HG03135 (cell line): ENCODE data around the gene TRAPPC8.
"Not testable (repeated sequence)": the region's sequence is repeated elsewhere in the genome, so short reads cannot be mapped to it uniquely, and the experiment has no call there.

Source experiments
- ATAC-seq: cut with Tn5 transposase; IDR thresholded peaks from one replicate; pipeline ENCODE4 v1.9.1; 2021; ENCODE audit warnings: mild to moderate bottlenecking, moderate library complexity; ENCODE audit not compliant: unreplicated experiment

Gene TRAPPC8

DNA sequence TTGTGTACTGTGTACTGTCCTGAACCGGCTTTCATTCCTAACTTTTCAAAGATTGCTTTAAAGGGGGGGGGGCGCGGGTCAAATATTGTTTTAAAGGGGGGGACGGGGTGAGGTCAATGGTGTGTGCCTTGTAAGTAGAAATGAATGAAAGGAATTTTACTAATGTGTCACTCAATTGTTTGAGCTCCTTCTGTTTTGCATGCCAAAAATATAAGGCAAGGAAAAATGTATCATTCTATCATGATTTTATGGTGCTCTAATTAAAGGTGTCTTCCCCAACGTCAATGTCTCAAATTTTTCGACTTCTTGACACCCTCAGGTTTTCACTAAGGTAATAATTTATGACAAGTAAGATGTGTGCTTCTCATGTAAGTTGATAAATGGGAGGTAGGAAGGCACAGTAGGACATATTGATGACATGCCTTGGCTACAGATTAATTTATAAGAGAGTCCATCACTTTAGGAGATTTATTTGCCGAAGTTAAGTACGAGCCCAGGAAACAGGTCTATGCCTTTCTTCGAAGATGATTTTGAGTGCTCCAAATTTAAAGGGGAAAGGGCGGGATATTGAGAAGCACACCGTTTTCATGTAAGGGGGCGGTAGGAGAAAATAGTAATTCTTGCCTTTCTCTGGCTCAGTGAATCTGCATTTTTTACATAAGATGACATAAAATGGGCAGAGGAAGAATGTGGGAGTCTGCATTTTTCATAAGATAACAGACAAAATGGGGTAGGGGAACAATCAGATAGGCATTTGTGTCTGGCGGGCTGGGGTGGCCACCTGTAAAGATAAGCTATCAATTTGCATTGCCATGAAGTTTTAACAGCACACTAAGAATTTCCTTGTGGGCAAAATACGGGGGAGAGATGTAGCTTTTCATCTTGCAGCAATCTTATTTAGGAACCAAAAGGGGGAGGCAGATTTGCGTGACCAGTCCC lies 1.2 kb upstream of the TRAPPC8 start:
- no peak for ATAC-seq

DNA sequence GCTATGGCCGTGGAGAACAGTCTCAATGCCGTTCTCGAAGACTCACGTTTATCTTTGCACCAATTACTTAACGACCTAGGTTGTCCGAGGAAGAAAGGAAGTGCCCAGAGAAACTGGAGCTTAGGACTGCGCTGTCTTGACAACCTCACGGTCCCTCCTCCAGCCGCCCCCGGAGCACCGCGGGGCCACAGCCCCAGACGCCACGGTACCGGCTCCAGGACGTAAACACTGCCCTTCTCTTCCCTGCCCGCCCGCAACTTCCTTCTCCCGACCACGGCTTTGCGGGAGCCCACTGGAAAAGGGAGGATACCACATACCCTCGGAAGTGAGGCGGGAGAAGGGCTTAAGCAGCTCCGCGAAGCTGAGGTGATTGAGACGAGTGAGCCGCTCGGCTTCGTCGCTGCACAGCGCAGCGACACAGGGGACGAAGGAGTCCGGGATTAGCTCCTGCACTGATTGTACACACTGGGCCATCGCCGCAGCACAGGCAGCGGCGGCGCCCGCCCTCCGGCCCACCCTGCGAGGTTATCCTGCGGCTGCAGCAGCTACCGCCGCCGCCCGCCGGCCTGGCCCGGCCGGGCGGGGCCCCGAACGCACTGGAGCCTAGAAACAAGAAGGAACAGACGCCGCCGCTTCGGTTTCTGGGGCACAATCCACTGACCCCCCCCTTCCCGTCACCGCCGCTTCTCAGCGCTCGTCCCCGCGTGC lies 483 bp downstream of the TRAPPC8 start:
- ATAC-seq: peak; percentile 42

DNA sequence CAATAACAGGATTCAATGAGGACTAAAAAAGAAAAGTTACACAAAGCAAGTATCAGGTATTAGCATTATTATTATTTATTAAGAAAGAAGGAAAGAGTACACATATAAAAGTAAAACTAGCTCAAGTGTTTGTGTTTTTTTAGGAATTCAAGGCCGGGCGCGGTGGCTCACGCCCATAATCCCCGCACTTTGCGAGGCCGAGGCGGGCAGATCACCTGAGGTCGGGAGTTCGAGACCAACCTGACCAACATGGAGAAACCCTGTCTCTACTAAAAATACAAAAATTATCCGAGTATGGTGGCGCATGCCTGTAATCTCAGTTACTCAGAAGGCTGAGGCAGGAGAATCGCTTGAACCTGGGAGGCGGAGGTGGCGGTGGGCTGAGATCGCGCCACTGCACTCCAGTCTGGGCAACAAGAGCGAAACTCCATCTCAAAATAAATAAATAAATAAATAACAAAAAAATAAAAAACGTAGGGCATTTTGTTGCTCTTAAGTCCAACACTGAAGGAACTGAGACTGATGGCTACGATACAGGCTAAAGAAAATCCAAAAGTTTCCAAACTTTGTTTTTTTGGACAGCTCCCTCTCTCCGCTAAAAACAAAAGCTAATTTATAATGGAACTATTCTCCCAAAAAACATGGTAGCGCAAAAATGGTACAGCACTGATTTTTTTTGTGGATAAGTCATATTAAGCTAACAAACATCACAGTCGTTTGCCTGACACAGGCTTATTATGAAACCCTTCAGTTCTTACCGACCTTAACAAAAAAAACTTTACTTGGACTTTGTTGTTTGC lies 1.7 kb downstream of the TRAPPC8 start:
- ATAC-seq: no peak

DNA sequence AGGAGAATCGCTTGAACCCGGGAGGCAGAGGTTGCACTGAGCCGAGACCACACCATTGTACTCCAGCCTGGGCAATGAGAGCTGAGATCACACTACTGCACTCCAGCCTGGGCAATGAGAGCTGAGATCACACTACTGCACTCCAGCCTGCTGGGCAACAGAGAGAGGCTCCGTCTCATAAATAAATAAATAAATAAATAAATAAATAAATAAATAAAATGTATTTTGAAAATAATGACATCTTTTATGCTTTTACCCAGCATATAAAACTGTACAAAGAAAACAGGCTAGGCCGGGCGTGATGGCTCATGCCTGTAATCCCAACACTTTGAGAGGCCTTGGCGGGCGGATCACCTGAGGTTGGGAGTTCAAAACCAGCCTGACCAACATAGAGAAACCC lies 8.2 kb downstream of the TRAPPC8 start:
- not testable (repeated sequence) for ATAC-seq

DNA sequence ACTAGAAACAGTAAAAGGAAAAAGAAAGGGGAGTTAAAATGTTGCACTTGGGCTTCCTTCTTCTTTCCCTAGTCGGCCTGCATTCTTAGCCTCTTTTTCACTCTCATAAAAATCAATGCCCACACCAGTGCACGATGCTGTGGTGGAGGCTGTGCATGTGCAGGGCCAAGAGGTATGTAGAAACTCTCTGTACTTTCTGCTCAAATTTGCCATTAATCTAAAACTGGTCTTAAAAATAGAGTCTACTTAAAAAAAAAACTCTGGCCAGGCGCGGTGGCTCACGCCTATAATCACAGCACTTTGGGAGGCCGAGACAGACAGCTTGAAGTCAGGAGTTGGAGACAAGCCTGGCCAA lies 11.1 kb downstream of the TRAPPC8 start:
- no peak for ATAC-seq

DNA sequence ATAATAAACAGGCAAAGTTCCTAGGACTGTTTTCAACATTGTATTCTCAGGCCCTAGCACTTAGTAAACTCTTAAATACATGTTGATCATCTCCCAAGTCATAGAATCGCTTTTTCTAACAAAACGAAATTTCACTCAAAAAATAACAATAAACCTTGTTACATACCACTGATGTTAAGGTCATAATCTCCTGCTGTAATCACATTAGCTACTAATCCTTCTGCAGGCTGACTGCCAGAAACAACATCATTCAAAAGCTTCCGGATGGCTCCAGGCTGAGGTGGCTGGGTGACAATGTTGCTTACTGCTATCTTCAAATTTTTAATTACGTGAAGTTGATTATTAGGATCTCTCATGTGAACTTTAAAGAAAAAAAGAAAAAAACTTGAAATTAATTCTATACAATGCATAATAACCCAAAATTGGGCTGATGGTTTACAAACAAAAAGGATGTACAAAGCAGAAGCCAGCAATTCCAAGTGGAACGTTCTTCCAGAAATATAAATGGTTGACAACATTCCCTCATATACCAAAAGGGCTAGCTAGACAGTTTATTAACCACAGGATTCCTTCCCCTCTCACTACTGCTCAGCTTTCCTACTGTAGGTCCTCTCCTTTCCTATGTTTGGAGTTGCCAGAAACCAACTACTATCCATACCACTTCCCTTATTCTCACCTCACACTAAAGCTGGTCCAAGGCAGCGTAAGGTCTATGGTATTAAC lies 11.6 kb downstream of the TRAPPC8 start:
- no peak for ATAC-seq

DNA sequence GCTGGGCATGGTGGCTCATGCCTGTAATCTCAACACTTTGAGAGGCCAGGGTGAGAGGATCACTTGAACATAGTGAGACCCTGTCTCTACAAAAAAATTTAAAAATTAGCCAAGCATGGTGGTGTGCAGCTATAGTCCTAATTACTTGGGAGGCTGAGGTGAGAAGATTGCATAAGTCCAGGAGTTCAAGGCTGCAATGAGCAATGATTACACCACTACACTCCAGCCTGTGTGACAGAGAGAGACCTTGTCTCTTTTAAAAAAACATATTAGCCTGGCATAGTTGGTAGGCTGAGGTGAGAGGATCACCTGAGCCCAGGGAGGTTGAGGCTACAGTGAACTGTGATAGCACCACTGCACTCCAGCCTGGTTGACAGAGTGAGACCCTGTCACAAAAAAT lies 13.7 kb downstream of the TRAPPC8 start:
- no peak for ATAC-seq

DNA sequence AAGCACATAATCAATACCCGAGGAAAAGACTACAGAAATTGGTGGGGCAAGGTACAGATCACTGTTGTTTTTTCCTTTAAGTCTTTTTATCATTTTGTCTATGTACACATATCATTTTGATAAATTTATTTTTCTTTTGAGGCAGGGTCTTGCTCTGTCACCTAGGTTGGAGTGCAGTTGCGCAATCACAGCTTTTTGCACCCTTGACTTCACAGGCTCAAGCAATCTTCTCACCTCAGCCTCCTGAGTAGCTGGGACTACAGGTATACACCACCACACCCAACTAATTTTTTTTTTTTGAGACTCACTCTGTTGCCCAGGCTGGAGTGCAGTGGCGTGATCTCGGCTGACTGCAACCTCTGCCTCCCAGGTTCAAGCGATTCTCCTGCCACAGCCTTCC lies 15.9 kb downstream of the TRAPPC8 start:
- ATAC-seq: not testable (repeated sequence)

DNA sequence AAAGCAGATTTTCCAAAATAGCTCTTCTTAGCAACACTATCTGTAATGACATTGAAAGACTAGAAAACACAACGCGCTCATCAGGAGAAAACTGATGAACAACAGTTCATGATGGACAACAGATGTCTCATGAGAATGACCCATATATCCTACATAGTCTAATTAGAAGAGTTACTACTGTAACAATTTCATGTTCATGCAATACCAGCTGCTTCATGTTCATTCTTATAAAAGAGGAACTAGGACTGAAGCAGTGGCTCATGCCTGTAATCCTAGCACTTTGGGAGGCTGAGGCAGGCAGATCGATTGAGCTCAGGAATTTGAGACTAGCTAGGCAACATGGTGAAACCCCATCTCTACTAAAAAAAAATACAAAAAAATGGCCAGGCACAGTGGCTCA lies 22.7 kb downstream of the TRAPPC8 start:
- ATAC-seq: no peak

DNA sequence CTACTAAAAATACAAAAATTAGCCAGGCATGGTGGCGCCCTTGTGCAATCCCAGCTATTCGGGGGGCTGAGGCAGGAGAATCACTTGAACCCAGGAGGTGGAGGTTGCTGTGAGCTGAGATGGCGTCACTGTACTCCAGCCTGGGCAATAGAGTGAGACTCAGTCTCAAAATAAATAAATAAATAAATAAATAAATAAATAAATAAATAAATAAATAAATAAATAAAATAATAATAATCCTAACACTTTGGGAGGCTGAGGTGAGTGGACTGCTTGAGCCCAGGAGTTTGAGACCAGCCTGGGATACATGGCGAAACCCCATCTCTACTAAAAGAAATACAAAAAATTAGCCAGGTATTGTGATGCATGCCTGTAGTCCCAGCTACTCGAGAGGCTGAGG lies 23.6 kb downstream of the TRAPPC8 start:
- not testable (repeated sequence) for ATAC-seq

DNA sequence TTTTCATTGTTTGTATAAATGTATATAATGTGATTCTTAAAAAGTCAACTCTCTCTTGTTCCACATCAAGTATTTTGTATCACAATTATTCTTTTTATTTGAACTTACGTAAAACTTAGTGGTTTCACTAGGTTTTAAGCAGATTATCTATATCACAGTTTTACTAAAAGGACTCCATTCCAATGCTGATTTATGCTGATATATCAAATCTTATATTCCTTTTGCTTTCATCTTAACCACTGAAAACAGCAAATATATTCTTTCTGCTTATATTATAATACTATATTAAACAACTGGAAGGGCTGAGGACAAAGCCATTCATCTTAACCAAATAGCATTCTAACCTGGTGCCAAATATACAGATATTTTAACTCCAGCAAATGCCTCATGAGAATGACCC lies 24.2 kb downstream of the TRAPPC8 start:
- ATAC-seq: no peak

DNA sequence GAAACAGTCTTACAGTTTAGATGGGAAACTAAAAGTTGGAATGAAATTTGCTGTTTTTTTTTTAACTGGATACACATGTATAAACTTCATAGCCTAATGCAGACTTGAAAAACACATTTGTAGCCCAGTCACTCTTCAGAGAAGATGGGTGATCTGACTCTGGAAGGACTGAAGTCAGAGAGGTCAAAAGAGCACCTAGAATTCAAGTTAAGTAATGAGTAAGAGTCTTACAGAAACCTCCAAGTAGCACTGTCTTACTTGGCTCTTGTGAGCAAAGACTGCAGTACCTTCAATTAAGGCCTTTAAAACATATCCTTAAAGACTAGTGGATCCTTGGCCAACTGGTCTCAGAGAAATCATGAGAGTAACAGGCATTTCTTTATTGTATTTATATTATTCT lies 41.9 kb downstream of the TRAPPC8 start:
- no peak for ATAC-seq

DNA sequence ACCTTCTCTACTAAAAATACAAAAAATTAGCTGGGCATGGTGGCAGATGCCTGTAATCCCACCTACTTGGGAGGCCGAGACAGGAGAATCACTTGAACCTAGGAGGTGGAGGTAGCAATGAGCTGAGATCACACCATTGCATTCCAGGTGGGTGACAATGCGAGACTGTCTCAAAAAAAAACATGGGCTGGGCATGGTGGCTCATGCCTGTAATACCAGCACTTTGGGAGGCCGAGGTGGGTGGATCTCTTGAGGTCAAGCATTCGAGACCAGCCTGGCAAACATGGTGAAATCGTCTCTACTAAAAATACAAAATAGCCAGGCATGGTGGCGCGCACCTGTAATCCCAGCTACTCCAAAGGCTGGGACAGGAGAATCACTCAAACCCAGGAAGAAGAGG lies 43.2 kb downstream of the TRAPPC8 start:
- ATAC-seq: not testable (repeated sequence)

DNA sequence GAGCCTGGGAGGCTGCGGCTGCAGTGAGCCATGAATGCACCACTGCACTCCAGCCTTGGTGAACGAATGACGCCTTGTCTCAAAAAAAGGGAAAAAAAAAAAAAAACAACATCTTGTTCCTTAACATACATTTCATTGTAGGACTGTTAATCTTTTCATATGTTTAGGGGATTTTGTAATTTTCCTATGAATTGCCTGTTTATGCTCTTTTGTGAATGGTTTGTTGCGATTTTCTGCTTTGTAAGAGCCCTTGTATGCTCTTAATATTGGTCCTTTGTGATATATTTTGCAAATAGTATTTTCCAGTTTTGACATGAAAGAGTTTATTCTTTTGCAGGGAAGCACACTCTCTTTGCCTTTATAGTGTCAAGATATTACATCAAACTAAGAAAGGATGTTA lies 50.0 kb downstream of the TRAPPC8 start:
- ATAC-seq: no peak

DNA sequence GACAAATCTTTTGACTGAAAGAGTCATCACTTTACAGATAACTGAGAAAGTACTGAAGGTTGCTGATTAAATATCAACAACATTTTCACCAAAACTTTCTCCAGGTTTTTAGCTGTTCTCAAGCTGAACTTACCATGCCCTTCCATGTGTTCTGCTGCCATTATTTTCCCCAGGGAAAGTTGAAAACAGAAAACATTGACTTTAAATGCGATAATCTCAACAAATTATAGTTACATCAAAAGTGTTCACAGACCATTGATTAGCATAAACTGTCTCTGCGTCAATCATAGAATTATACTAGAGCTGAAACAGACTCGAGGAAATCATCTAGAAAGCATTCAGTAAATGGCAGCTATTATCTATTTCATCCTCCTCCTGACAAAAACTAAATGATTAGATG lies 51.4 kb downstream of the TRAPPC8 start:
- ATAC-seq: no peak

DNA sequence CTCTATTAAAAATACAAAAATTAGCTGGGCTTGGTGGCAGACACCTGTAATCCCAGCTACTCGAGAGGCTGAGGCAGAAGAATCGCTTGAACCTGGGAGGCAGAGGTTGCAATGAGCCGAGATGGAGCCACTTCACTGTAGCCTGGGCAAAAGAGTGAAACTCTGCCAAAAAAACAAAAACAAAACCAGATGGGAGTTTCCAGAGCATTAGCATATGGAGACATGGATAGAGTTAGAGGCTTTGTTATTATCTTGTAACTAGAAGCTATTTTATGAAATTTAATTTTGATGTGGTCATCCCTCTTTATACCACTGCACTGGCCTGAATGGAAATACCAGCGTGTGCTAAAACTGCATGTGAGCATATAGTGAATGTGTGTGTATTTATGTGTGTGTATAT lies 58.9 kb downstream of the TRAPPC8 start:
- ATAC-seq: no peak

DNA sequence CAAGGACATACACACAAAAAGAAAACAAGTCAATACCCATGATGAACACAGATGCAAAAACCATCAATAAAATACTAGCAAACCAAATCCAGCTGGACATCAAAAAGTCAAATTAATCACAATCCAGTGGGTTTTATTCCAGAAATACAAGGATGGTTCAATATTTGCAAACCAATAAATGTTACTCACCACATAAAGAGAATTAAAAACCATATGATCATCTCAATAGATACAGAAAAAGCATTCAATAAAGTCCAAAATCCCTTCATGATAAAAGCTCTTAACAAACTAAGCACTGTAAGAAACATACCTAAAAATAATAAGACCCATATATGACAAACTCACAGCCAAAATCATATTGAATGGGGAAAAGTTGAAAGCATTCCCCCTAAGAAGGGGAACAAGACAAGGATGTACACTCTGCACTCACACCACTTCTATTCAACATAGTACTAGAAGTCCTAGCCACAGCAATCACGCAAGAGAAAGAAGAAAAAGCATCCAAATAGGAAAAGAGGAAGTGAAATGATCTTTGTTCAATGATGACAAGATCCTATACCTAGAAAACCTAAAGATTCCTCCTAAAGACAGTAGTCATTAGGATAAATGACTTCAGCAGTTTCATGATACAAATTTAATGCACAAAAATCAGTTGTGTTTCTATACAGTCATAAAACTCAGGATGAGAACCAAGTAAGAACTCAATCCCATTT lies 62.6 kb downstream of the TRAPPC8 start:
- ATAC-seq: no peak

DNA sequence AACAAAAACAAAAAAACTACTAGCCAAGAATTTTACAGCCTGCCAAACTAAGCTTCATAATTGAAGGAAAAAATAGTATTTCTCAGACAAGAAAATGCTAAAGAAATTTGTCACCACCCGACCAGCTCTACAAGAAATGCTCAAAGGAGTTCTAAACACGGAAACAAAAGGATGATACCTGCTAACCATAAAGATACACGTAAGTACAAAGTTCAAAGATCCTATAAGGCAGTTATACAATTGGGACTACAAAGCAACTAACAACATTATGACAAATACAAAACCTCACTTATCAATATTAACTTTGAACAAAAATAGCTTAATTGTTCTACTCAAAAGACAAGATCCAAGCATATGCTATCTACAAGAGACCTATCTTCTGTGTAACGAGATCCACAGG lies 64.6 kb downstream of the TRAPPC8 start:
- ATAC-seq: no peak

DNA sequence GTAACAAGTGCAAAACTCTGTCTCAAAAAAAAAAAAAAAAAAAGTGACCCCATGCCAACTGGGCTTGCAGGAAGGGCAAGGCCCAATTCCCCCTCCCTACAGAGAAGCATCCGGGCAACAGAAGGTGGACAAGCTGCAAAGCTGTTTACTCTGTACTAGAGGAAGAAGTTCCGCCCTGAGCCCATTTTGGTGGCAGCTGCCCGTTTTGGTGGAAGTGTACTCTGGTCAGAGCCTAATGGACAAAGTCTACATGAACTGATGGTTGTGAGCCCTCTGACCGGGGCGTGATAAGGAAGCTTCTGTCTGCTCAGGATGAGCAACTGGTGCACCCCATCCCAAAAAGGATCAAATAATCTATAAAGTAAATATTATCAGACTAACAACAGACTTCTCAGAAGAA lies 65.0 kb downstream of the TRAPPC8 start:
- ATAC-seq: no peak

DNA sequence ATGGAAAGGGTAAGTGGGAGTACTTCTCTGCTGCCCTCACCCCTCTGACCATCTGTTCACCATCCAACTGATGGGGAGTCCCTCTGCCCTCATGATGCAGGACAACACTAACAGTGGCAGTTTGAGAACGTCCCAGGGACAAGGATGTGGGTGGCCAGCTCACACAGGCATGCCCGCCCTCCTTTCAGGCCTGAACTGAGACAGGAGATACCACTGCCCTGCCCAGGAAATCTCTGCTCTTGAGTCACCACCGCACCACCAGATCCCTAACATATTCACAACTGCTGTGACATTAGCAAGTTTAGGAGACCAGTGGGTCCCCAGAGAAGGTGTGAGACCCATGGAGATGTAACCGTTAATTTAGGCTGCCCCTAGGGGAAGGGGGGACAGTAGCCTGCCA lies 66.2 kb downstream of the TRAPPC8 start:
- no peak for ATAC-seq
